GM19397 (cell line): ENCODE results near the gene MAP3K5.
"Not testable (repeated sequence)": the region's sequence is repeated elsewhere in the genome, so short reads cannot be mapped to it uniquely, and the experiment has no call there.

Source experiments
- ATAC-seq: cut with Tn5 transposase; IDR thresholded peaks from one replicate; pipeline ENCODE4 v1.9.1; 2021; ENCODE audit warnings: mild to moderate bottlenecking, moderate library complexity; ENCODE audit not compliant: unreplicated experiment

Gene MAP3K5

GRCh38 chr6:136791296-136792094, 782 bp downstream of the MAP3K5 start:
- ATAC-seq = peak; percentile 19

GRCh38 chr6:136790411-136791295, 1.6 kb downstream of the MAP3K5 start:
- no peak for ATAC-seq

- ATAC-seq = not testable (repeated sequence)
Measured at GRCh38 chr6:136789440-136789839, 2.8 kb downstream of the MAP3K5 start.

- ATAC-seq = no peak
Measured at GRCh38 chr6:136788069-136788902, 4.0 kb downstream of the MAP3K5 start.

GRCh38 chr6:136787726-136788068, 4.6 kb downstream of the MAP3K5 start:
- no peak for ATAC-seq

- ATAC-seq = no peak
Measured at GRCh38 chr6:136786658-136787057, 5.6 kb downstream of the MAP3K5 start.

- ATAC-seq = peak; percentile 38
Measured at GRCh38 chr6:136784910-136785746, 7.1 kb downstream of the MAP3K5 start.

- no peak for ATAC-seq
Measured at GRCh38 chr6:136784271-136784664, 8.0 kb downstream of the MAP3K5 start.

GRCh38 chr6:136783495-136784270, 8.6 kb downstream of the MAP3K5 start:
- ATAC-seq = peak; percentile 68

GRCh38 chr6:136783021-136783420, 9.3 kb downstream of the MAP3K5 start:
- ATAC-seq = no peak

GRCh38 chr6:136782021-136782770, 10.1 kb downstream of the MAP3K5 start:
- no peak for ATAC-seq

GRCh38 chr6:136780972-136781371, 11.3 kb downstream of the MAP3K5 start:
- ATAC-seq = no peak

GRCh38 chr6:136779682-136780081, 12.6 kb downstream of the MAP3K5 start:
- no peak for ATAC-seq

- no peak for ATAC-seq
Measured at GRCh38 chr6:136777651-136778050, 14.6 kb downstream of the MAP3K5 start.

- ATAC-seq = no peak
Measured at GRCh38 chr6:136775548-136775947, 16.7 kb downstream of the MAP3K5 start.

GRCh38 chr6:136775081-136775480, 17.2 kb downstream of the MAP3K5 start:
- ATAC-seq = no peak

GRCh38 chr6:136774228-136775041, 17.8 kb downstream of the MAP3K5 start:
- ATAC-seq = no peak

- ATAC-seq = no peak
Measured at GRCh38 chr6:136773473-136773796, 18.8 kb downstream of the MAP3K5 start.
